ENCODE data around the gene DENND6B. TPM values are rescaled to one million over a fixed set of nuclear protein-coding genes. Genes with fewer than 3 reads are reported as not detected.

Gene DENND6B
- total RNA-seq, 4 donors from 2014 or later = 1.5 to 4.0 (median 1.9) TPM

DNA sequence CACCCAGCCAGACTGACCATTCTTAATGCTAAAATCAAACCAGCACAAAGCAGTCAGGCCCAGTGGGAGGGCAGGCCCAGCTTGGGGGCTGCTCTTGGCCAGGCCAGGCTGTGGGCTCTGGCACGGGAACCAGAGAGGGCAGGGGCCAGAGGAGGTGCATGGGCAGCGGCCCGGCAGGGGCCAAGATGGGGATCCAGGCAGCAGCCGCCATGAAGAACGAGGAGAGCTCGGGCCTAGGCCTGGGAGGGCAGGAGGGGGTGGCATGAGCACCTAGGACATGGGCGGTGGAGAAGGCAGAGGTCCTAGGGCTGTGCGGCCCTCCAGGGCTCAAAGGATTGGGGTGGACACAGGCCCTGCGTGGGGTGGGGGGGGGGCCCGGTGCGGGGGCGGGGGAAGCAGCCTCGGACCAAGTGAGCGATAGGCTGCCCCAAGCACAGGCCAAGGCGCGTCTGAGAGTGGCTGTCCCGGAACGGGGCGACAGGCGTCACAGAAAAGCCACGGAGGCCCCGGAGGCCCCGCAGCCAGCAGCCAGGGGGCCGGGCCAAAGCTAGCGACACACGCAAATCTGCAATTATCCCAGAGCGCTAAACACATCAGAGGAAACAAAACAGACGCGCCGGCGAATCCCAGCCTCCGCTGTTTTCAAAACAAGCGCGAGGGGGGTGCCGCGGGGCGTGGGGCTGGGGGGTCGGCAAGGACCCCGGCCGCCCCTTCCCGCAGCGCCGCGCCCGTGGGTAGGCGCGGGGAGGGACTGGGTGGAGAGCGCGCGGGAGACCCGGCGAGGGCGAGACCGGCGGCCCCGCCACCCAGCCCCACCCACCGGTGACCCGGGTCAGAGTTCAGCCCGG is 27.7 kb downstream of the DENND6B start:
- TF ChIP-seq, protein P1, sequence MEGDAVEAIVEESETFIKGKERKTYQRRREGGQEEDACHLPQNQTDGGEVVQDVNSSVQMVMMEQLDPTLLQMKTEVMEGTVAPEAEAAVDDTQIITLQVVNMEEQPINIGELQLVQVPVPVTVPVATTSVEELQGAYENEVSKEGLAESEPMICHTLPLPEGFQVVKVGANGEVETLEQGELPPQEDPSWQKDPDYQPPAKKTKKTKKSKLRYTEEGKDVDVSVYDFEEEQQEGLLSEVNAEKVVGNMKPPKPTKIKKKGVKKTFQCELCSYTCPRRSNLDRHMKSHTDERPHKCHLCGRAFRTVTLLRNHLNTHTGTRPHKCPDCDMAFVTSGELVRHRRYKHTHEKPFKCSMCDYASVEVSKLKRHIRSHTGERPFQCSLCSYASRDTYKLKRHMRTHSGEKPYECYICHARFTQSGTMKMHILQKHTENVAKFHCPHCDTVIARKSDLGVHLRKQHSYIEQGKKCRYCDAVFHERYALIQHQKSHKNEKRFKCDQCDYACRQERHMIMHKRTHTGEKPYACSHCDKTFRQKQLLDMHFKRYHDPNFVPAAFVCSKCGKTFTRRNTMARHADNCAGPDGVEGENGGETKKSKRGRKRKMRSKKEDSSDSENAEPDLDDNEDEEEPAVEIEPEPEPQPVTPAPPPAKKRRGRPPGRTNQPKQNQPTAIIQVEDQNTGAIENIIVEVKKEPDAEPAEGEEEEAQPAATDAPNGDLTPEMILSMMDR (IDR thresholded peaks at IDR 0.05; ENCODE audit: low read depth) = no peak

DNA sequence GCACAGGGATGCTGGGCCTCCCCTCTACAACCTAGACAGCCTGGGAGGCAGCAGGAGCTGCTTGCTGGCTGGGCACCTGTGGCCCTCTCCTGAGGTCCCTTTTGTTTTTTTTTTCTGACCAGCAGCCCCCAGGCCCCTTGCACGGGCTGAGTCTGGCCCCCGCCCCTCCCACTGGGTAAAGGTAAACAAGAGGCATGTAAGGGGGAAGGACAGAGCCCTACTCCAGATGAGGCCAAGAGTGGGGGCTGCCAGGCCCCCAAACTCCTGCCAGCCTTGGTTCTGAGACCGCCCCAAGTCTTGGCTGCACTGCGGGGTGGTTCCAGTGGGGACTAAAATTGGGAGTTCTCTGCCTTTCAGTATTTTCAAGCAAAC is 28.6 kb downstream of the DENND6B start:
- TF ChIP-seq, protein P1 (IDR thresholded peaks at IDR 0.05; ENCODE audit: low read depth) = no peak

DNA sequence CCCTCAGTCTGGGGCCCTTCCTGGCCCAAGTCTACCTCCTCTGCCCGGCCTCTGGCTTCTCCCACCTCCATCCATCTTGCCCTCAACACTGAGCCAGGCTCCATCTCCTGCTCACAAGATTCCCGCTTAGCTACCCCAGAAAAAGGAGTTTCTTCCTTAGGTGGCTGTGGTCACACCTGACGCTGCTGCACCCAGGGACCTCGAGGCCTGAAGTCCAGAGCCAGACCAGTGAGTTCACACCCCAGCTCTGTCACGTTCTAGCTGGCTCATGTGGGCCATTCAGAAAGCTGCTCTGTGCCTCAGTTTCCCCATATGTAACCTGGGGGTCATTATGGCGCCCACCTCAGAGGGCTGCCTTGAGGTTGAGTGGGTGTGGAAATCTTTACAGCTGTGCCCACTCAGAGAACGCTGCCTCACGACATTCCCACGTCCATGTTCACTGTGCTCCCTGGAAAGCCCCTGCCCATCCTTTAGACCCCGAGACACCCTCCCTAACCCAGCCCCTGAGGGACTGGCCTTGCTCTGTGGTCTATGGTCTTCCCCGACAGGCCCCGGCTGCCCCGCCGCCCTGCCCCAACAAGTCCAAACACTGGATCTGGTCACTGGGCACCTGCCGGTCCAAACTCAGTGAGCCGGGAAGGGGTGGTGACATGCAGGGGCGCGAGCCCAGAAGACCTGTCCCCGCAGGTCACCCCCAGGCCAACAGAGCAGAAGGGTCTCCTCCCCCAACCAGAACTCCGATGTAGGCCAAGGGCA is 29.1 kb downstream of the DENND6B start:
- TF ChIP-seq, protein P1 (IDR thresholded peaks at IDR 0.05; ENCODE audit: low read depth) = no peak

DNA sequence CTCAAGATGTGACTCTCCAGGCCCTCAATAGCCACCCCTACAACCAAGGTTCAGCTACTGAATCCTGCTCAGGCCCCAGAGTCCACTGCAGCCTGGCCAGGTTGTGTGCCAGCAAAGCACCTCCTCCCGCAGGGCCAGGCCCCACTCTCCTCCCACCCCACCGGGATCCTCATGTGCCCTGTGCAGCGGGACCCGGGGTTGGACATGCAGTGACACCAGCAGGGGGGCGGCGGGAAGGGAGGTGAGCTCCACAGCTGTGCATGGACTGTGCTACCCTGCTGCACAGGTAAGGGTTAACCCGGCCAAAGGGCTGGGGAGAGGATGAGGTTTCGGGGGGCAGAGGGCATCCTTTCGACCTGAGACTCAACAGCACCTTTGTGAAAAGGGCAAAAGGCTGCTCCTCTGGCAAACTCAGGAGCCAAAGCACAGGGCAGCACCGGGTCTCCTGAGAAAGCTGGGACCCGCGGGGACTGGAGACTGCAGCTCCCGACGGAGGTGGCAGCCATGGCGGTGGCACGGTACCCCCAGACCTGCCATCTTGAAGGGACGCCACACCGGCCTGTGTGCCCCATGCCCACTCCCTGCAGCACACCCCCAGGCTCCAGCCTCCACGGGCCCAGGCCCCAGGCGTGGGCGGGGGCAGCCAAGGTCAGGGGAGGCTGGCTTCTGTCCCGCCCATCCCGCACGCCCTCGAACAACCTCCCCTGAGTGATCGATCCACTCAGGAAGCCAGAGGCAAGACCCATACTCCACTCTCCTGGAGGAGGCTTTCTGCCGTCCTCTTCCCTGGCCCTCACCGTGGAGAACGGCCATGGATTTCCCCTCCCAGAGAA is 29.9 kb downstream of the DENND6B start:
- TF ChIP-seq, protein P1 (IDR thresholded peaks at IDR 0.05; ENCODE audit: low read depth) = no peak

DNA sequence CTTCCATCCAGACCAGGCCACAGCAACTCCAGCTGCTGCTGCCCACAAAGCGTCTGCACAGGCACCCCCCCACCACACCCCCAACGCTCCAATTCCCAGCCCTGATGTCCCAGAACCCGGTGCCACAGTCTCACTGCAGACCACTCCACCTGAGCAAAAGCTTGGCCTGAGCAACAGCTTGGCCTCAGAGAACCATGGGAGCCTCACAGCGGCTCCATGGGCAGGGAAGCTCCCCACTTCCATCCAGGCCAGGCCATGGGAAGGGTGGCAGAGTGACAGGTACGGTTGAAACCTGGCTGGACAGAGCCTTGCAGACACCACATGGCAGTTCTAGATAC is 32.5 kb downstream of the DENND6B start:
- TF ChIP-seq, protein P1 (IDR thresholded peaks at IDR 0.05; ENCODE audit: low read depth) = no peak

DNA sequence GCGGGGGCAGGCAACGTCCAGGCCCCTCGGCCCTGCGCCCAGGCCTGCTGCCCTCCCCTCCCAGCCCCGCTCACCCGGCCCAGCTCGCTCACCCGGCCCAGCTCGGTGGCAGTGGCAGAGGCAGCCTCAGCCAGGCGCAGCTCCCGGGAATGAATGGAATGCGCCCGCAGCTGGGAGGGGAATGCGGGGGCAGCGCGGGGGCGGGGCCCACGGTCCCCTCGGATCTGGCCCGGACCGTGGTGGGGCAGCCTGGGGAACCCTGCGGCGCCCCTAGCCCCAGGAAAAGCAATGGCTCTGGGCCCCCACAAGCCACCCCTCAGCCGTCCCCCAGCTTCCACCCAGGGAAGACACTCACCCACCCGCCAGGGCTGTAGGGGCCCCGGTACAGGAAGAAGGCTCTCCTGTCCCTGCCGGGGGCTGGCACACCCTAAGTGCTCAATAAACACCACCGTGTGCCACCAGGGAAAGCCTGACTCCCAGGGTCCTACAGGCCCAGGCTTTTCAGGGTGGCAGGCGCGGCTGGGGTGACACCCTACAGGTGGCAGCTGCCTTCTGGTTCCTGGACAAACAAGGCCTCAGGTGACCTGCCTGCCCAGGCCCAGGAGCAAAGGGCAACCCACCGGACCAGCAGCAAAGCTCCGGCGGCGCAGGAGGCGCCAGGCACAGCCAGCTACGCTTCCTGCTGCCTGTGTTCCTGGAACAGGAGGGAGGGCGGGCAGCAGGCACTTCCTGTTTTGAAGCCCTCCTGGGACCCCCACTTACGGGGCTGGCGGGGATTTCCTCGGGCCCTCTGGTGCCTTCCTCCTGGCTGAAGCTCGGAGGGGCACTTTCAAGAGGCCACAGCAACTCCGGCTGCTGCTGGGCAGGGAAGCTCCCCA is 33.1 kb downstream of the DENND6B start:
- TF ChIP-seq, protein P1 (IDR thresholded peaks at IDR 0.05; ENCODE audit: low read depth) = no peak

All from subcutaneous adipose tissue (tissue), 4 donors.